ENCODE measurements around the gene SLX4. TPM values are rescaled to one million over a fixed set of nuclear protein-coding genes. Genes with fewer than 3 reads are reported as not detected.

The SLX4 gene
- total RNA-seq, 1 donor from 2014 or later = 1.3 TPM

DNA sequence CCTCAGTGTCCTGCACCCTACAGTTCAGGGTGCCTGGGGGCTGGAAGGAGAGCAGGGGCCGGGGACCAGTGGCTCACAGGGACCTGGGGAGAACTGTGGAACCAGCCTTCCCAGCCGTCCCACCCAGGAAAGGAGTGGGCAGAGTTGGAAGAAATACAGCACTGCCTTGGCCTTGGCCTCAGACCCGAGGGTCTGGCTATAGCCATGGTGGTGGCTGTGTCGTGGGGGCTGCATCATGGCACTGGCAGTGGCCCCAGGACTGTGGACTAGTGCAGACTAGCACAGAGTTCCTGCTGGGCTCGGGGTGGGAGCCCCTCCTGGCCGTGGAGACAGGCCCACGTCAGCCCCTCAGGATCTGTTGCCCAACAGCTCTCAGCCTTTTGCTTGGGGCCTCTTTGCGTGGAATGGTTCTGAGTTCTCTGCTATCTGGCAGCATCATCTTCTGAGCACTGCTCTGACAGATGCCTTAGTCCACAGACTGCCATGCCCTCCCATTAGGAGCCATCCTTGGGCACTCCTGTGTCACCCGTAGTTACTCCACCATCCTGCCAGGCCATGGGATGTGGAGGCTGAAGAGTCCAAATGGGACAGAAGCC is 30.5 kb upstream of the SLX4 start:
- Histone ChIP-seq H3K27me3 (ENCODE audit: control insufficient read depth, insufficient read depth, low read length) (no peaks in the 10 kb centered on the region), H3K4me3 (ENCODE audit: low read depth, low read length) (no peak overlapping the region), H3K36me3 (ENCODE audit: control insufficient read depth, insufficient read depth, low read length) (peaks cover 3% of the 10 kb centered on the region)
- TF ChIP-seq CTCF (IDR thresholded peaks at IDR 0.05; ENCODE audit: insufficient read depth, low read length, severe bottlenecking) = no peak
- FAIRE-seq (peak; percentile 43), DNase-seq (ENCODE audit: low read depth) (no peak)

DNA sequence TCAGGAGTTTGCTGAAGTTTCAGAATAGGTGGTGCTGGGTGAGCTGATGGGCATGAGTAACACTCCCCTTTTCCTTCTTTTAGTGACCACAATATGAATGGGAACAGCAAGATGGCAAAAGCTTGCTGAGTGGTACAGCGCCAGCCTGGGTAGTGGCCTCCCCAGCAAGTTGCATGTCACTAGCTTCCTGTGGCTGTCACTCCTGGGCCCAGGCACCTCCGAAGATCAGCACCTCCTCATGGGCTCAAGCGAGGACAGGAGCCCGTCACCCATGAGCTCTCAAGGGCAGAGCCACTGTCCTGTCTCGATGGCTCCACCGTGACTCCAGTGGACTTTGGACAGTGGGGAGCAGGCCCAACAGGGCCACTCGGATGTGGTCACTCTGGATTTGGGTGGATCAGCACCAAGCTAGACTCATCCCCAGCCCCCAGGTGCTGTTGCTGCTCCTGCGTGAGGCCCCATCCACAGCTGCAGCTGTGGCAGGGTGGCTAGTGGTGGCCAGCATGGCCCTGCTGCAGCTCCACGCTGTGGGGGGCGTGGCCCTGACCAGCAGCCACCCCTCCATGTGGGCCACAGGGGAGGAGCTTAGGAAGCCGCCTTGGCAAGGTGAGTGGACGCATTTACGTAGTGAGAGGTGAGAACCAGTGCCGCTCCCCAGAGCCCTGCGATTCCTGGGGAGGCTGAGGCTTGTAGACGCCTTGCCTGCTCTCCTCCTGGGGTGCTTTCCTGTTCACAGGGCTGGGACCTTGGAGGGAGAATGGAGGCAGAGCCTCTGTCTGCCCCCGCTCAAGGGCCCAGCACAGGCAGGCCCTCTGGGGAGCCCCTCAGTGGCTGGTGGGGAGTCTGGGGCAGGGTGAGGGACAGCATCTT is 29.5 kb upstream of the SLX4 start:
- Histone ChIP-seq H3K36me3 (ENCODE audit: control insufficient read depth, insufficient read depth, low read length) (peaks cover 3% of the 10 kb centered on the region), H3K27me3 (ENCODE audit: control insufficient read depth, insufficient read depth, low read length) (no peaks in the 10 kb centered on the region), H3K4me3 (ENCODE audit: low read depth, low read length) (no peak overlapping the region)
- no peak for DNase-seq (ENCODE audit: low read depth)
- no peak for TF ChIP-seq CTCF (IDR thresholded peaks at IDR 0.05; ENCODE audit: insufficient read depth, low read length, severe bottlenecking)
- peak; percentile 52 for FAIRE-seq

- no peak for FAIRE-seq
- DNase-seq (ENCODE audit: low read depth) = no peak
- no peak for TF ChIP-seq CTCF (IDR thresholded peaks at IDR 0.05; ENCODE audit: insufficient read depth, low read length, severe bottlenecking)
- peaks cover 3% of the 10 kb centered on the region for H3K36me3 ChIP-seq (ENCODE audit: control insufficient read depth, insufficient read depth, low read length)
- H3K27me3 ChIP-seq (ENCODE audit: control insufficient read depth, insufficient read depth, low read length) = no peaks in the 10 kb centered on the region
- H3K4me3 ChIP-seq (ENCODE audit: low read depth, low read length) = no peak overlapping the region
Observed at GRCh38 chr16:3640207-3640606, 28.8 kb upstream of the SLX4 start.

DNA sequence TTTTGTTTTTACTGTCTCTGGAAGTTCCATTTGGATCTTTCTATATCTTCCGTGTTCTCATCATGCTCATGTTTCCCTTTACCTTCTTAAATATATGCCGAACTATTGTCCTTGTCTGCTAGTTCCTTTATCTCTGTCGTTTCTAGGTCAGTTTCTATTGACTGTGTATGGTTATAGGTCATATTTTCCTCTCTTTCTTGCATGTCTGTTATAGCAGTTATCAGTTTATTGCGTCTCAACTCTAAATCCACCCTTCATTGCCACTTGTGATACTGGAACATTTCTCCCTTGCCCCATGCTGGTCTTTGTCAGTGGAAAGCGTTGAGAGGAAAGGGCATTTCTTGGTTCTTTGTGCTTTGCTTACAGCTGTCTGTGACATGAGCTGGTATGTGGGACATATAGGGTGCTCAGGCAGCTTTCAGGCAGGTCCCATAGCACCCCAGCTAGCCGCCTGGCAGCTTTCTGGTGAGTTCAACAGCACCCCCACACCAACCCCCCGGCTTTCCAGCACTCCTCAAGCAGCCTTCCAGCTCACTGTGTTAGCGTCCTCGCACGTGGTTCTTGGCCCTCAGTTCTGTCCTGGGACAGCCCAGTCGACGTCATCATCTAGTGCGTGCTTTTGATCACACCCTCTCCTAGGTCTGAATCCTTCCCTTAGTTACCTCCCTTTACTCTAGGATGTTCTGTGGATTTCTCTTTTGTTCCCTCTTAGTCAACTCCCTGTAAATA is 27.7 kb upstream of the SLX4 start:
- no peak overlapping the region for H3K4me3 ChIP-seq (ENCODE audit: low read depth, low read length)
- no peaks in the 10 kb centered on the region for H3K27me3 ChIP-seq (ENCODE audit: control insufficient read depth, insufficient read depth, low read length)
- peaks cover 3% of the 10 kb centered on the region for H3K36me3 ChIP-seq (ENCODE audit: control insufficient read depth, insufficient read depth, low read length)
- no peak for TF ChIP-seq CTCF (IDR thresholded peaks at IDR 0.05; ENCODE audit: insufficient read depth, low read length, severe bottlenecking)
- DNase-seq (ENCODE audit: low read depth) (no peak), FAIRE-seq (no peak)

- no peak for TF ChIP-seq CTCF (IDR thresholded peaks at IDR 0.05; ENCODE audit: insufficient read depth, low read length, severe bottlenecking)
- Histone ChIP-seq H3K4me3 (ENCODE audit: low read depth, low read length) (no peak overlapping the region), H3K27me3 (ENCODE audit: control insufficient read depth, insufficient read depth, low read length) (no peaks in the 10 kb centered on the region), H3K36me3 (ENCODE audit: control insufficient read depth, insufficient read depth, low read length) (peaks cover 3% of the 10 kb centered on the region)
- FAIRE-seq (no peak), DNase-seq (ENCODE audit: low read depth) (no peak)
Observed at GRCh38 chr16:3637371-3637923, 26.0 kb upstream of the SLX4 start.
